ENCODE results near the gene LAMA3.

Gene LAMA3

GRCh38 chr18:23875966-23876895, 187.0 kb downstream of the LAMA3 start:
- no peak for DNase-seq (ENCODE audit: low read depth in 2 of 2)

- DNase-seq (ENCODE audit: low read depth in 2 of 2): no peak
Observed at GRCh38 chr18:23876921-23877320, 187.7 kb downstream of the LAMA3 start.

DNA sequence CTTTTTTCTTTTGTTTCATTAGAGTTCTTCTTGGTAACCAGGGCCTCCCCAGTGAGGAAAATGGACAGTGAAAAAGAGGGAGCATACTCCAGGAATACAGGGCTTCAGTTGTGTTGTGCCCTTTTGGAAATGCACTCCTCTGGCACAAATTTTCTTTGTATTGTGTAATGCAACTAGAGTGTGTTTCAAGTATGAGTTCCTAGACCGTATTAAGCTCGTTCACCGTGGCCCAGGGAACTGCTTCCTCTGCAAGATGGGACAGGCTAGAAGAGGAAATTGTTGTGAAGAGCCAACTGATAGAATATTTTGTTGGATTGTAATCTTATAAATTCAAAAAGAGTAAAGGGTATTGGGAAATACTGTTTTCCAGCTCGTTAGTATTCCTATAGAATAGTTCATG, 188.1 kb downstream of the LAMA3 start:
- DNase-seq (ENCODE audit: low read depth in 2 of 2): no peak

- no peak for DNase-seq (ENCODE audit: low read depth in 2 of 2)
Observed at GRCh38 chr18:23878336-23878900, 189.2 kb downstream of the LAMA3 start.

DNA sequence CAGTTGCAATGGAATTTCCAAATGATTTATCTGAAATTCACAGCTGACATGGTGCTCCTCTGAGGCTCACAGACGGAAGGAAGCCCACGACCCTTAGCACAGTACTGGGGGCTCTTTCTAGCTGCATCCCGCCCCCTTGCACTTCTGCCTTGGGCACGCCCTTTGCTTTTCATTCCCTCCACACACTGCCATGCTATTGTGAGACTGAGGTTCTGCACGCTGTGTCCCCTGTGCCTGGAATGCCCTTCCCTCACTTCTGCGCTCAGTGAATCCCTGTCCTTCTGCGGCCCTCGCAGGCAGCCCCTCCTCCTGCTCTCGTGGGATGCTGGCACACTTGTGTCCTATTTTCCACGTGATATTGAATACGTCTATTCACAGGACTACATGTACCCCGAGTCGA, 189.9 kb downstream of the LAMA3 start:
- DNase-seq (ENCODE audit: low read depth in 2 of 2): no peak

GRCh38 chr18:23879544-23879943, 190.3 kb downstream of the LAMA3 start:
- DNase-seq (ENCODE audit: low read depth in 2 of 2): no peak

- DNase-seq (ENCODE audit: low read depth in 2 of 2): no peak
Observed at GRCh38 chr18:23879966-23880565, 190.8 kb downstream of the LAMA3 start.

GRCh38 chr18:23880931-23881617, 191.8 kb downstream of the LAMA3 start:
- no peak for DNase-seq (ENCODE audit: low read depth in 2 of 2)

- DNase-seq (ENCODE audit: low read depth in 2 of 2): no peak
Observed at GRCh38 chr18:23881778-23882177, 192.5 kb downstream of the LAMA3 start.

GRCh38 chr18:23882616-23883276, 193.5 kb downstream of the LAMA3 start:
- DNase-seq (ENCODE audit: low read depth in 2 of 2): no peak

DNA sequence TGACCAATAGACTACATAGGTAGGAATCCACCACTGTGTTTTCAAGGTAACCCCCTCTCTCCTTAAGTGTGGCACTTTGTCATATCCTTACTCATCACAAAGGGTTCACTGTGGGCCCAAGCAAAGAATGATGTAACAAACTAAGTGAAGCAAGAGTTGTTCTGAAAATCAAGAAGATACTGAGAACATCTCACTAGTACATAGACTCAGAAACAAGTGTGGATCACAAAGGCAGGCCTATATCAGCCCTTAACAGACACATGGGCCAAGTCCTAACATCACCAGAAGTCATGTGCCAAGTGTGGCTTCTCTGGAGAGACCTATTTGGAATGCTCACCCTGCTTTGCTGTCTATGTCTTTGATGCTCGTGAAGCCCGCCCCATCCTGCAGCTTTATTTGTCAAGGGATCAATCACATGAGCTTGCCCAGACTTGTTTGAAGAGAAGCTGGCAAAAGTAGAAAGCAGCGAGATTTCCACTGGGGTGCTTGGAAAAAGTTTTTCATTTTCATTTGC, 194.1 kb downstream of the LAMA3 start:
- DNase-seq (ENCODE audit: low read depth in 2 of 2): no peak

DNA sequence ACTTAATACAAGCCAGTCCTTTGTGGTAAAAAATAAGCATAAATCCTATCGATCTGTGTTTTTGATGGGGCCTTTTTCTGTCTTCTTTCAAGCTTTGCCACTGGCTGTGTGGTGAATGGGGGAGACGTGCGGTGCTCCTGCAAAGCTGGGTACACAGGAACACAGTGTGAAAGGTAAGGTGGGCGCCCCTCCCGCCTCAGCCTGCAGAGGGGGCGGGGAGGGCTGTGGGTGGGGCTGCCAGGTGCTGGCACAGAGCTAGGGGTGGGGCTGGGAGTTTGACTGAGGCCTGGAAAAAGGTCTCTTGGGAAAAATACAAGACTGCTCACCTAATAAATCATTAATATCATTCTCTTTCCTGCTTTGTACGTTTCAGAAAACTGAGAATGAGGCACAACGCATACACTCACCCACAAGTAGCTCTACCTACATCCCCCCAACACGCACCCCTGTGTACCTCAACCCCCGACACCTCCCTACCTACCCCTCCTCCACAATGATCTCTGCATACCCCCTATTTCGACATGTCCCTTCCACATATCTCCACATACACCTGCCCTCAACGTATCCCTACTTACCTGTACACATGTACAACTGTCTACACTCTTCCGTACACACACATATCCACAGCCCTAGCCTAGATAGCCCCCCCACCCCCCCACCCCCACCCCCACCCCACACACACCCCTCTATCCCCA, 195.6 kb downstream of the LAMA3 start:
- DNase-seq (ENCODE audit: low read depth in 2 of 2): no peak

DNA sequence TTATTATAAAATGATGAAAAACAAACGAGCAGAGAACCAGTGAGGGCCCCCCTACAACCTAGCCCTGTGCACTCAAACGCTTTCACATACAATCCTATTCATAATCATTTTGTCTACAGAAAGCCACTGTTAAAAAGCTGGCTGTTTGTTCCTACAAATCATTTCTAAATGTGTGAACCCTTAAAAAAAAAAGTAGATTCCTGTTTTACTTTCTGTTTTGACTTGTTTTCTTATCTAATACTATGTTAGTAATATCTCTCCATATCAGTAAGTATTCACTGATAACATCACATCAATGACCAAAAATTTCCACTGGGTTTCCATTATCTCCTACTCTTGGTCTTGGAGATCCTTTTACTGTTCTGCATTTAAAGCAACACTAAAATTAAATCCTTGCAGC, 196.5 kb downstream of the LAMA3 start:
- DNase-seq (ENCODE audit: low read depth in 2 of 2): no peak

DNA sequence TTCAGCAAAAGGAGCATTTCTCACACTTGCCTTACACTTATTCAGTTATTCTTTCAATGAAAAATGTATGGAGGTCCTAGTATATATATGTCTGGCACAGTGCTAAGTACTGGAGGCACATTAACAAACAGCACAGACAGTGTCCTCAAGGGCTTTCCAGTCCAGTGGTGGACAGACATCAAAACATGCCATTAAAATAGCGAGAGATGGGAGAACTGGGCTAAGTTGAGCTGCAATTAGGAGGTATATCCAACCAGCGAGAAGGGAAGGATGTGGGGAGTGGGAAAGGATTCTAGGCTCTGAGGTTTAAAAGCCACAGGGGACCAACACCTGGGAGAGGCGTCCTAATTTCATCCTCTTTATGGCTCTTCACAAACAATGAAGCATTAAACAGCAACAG, 197.8 kb downstream of the LAMA3 start:
- DNase-seq (ENCODE audit: low read depth in 2 of 2): no peak

GRCh38 chr18:23887493-23887892, 198.2 kb downstream of the LAMA3 start:
- no peak for DNase-seq (ENCODE audit: low read depth in 2 of 2)

- no peak for DNase-seq (ENCODE audit: low read depth in 2 of 2)
Observed at GRCh38 chr18:23888881-23889280, 199.6 kb downstream of the LAMA3 start.

- no peak for DNase-seq (ENCODE audit: low read depth in 2 of 2)
Observed at GRCh38 chr18:23889907-23890306, 200.7 kb downstream of the LAMA3 start.

- no peak for DNase-seq (ENCODE audit: low read depth in 2 of 2)
Observed at GRCh38 chr18:23890589-23890988, 201.3 kb downstream of the LAMA3 start.

DNA sequence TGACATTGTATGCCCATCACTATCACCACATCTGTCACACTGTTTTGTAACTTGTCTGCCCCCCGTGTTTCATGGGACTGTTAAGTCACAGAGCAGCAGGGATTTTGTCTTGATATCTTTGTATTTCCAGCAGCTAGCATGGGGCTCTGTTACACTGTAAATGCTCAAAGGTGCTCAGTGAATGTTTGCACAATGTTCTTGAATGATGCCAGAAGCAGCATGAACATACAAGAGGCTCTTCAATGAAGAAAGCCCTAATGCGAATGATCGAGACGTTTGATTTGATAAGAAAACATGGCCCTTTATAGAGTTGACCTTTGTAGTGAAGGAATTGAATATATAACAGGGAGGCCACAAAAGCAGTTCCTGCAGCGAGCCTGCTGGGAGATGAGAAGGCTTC, 204.4 kb downstream of the LAMA3 start:
- DNase-seq (ENCODE audit: low read depth in 2 of 2): no peak

DNA sequence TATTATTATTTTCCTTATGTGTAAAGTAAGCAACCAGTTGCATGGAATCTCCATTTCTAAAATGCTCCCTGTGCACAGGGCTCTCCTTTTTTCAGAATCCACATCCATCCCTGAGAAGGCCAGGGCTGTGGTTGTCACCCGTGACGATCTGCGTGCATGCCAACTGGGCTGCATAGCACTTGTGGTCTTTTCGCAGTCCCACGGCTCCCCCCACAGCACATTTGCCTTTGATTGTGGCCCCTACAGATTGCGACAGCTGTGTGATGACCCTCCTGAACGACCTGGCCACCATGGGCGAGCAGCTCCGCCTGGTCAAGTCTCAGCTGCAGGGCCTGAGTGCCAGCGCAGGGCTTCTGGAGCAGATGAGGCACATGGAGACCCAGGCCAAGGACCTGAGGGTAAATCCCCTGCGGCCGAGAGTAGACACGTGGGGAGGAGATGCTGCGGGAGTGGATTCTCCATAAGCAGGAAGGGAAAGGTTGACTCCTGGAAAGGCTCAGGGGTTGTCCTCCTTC, 205.5 kb downstream of the LAMA3 start:
- no peak for DNase-seq (ENCODE audit: low read depth in 2 of 2)

DNA sequence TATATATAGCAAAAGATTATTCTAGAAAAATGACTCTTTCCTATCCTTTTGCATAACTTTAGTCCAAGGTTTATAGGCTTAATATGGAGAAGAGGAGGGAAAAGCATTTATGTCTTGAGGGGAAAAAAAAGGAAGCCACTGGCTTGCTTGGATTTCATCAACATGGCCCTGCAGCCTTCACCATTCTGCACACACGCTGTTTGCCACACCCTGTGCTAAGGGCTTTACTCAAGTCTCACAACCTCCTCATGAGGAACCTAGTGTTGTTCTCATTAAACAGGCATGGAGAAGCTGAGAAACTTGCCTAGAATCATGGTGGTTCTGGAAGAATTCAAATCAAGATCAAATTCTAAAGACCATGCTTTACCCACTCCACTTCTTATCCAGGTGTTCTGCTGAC, 208.0 kb downstream of the LAMA3 start:
- no peak for DNase-seq (ENCODE audit: low read depth in 2 of 2)

All from stimulated activated CD8-positive, alpha-beta memory T cell treated with anti-CD3 and anti-CD28 coated beads, Interleukin-7, amount 100 ng/mL, for 1 hour (primary cell).